OCI-LY3 (cell line): ENCODE results near the gene MBOAT1.

Source experiments
- H2AFZ ChIP-seq: fragments of 200-600, 300-600 bp; shearing (Covaris generic); 2 replicates; pipeline ENCODE4 v1.6.0; 2014; ENCODE audit warnings: antibody characterized with exemption, low read depth, low read length
- H3K27ac ChIP-seq: fragments of 200-600, 300-600 bp; sonication (generic); 2 replicates; pipeline ENCODE4 v1.5.1; 2014; ENCODE audit warnings: mild to moderate bottlenecking, low read length, moderate library complexity, mixed read lengths
- H3K27me3 ChIP-seq: fragments of 200-600, 300-600 bp; sonication (generic); 2 replicates; pipeline ENCODE4 v1.6.1; 2014; ENCODE audit warnings: low read depth, low read length, mixed read lengths
- H3K36me3 ChIP-seq: fragments of 200-600, 300-600 bp; sonication (generic); replicated peaks from 2 replicates; pipeline ENCODE3; 2014; ENCODE audit warnings: low read depth, low read length, mixed read lengths
- H3K4me1 ChIP-seq: fragments of 300-600, 200-600 bp; sonication (generic); 2 replicates; pipeline ENCODE4 v1.6.1; 2014; ENCODE audit warnings: low read length, mixed read lengths
- H3K4me2 ChIP-seq: fragments of 200-600, 300-600 bp; sonication (generic); 2 replicates; pipeline ENCODE4 v1.6.1; 2014; ENCODE audit warnings: low read length, mixed read lengths
- H3K4me3 ChIP-seq: fragments of 300-600, 200-600 bp; sonication (generic); 2 replicates; pipeline ENCODE4 v1.5.1; 2014; ENCODE audit warnings: antibody characterized with exemption, mild to moderate bottlenecking, low read length, moderate library complexity
- H3K79me2 ChIP-seq: fragments of 300-600, 200-600 bp; shearing (Covaris generic); 2 replicates; pipeline ENCODE4 v1.6.1; 2014; ENCODE audit warnings: mild to moderate bottlenecking, low read length, mixed read lengths
- H3K9ac ChIP-seq: fragments of 300-600, 200-600 bp; shearing (Covaris generic); 2 replicates; pipeline ENCODE4 v1.6.0; 2014; ENCODE audit warnings: mild to moderate bottlenecking, low read length, moderate library complexity
- H3K9me3 ChIP-seq: fragments of 200-600, 300-600 bp; shearing (Covaris generic); 2 replicates; pipeline ENCODE4 v1.6.1; 2014; ENCODE audit warnings: low read length, mixed read lengths; ENCODE audit not compliant: insufficient read depth
- H4K20me1 ChIP-seq: fragments of 200-600, 300-600 bp; sonication (generic); 2 replicates; pipeline ENCODE4 v1.6.1; 2016; ENCODE audit warnings: low read length, mixed read lengths; ENCODE audit not compliant: insufficient read depth
- CTCF ChIP-seq: fragments of 200-600, 300-600 bp; sonication (generic); IDR thresholded peaks from 2 replicates; pipeline ENCODE4 v1.5.1; 2014; ENCODE audit warnings: antibody characterized with exemption, low read length, low read depth
- EZH2phosphoT487 ChIP-seq: fragments of 200-600 bp; shearing (Covaris generic); IDR thresholded peaks from 2 replicates; pipeline ENCODE4 v1.6.1; 2018; ENCODE audit warnings: antibody characterized with exemption, mixed run types, low read depth

MBOAT1 gene

GRCh38 chr6:20191992-20192391 lies 20.3 kb downstream of the MBOAT1 start:
- Histone ChIP-seq H3K4me2 (no peak overlapping the region), H3K4me1 (no peaks in the 10 kb centered on the region), H3K4me3 (no peak overlapping the region), H3K9me3 (no peaks in the 10 kb centered on the region), H2AFZ (no peak overlapping the region), H3K36me3 (no peaks in the 10 kb centered on the region), H3K27ac (no peak overlapping the region), H3K27me3 (no peaks in the 10 kb centered on the region), H3K79me2 (no peaks in the 10 kb centered on the region), H3K9ac (no peak overlapping the region), H4K20me1 (no peaks in the 10 kb centered on the region)
- no peak for TF ChIP-seq CTCF
- TF ChIP-seq EZH2phosphoT487 = no peak

GRCh38 chr6:20188630-20189075 lies 23.6 kb downstream of the MBOAT1 start:
- H3K4me2 ChIP-seq = no peak overlapping the region
- H3K4me1 ChIP-seq = no peaks in the 10 kb centered on the region
- H3K79me2 ChIP-seq = no peaks in the 10 kb centered on the region
- no peak overlapping the region for H3K4me3 ChIP-seq
- no peaks in the 10 kb centered on the region for H4K20me1 ChIP-seq
- no peaks in the 10 kb centered on the region for H3K36me3 ChIP-seq
- no peak overlapping the region for H3K9ac ChIP-seq
- H3K27me3 ChIP-seq = no peaks in the 10 kb centered on the region
- no peak overlapping the region for H3K27ac ChIP-seq
- H3K9me3 ChIP-seq = no peaks in the 10 kb centered on the region
- TF ChIP-seq EZH2phosphoT487 (no peak), CTCF (no peak)
- no peak overlapping the region for H2AFZ ChIP-seq

GRCh38 chr6:20186981-20187380 lies 25.3 kb downstream of the MBOAT1 start:
- Histone ChIP-seq H3K4me2 (no peak overlapping the region), H3K4me1 (no peaks in the 10 kb centered on the region), H3K9ac (no peak overlapping the region), H3K4me3 (no peak overlapping the region), H3K27me3 (no peaks in the 10 kb centered on the region), H3K27ac (no peak overlapping the region), H3K79me2 (no peaks in the 10 kb centered on the region), H3K9me3 (no peaks in the 10 kb centered on the region), H4K20me1 (no peaks in the 10 kb centered on the region), H3K36me3 (no peaks in the 10 kb centered on the region), H2AFZ (no peak overlapping the region)
- TF ChIP-seq CTCF (no peak), EZH2phosphoT487 (no peak)

DNA sequence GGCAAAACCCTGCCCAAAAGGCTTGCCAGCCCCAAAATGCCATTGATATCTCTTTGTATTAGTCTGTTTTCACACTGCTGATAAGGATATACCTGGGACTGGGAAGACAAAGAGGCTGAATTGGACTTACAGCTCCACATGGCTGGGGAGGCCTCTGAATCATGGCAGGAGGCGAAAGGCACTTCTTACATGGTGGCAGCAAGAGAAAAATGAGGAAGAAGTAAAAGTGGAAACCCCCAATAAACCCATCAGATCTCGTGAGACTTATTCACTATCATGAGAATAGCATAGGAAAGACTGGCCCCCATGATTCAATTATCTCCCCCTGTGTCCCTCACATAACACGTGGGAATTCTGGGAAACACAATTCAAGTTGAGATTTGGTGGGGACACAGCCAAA lies 28.6 kb downstream of the MBOAT1 start:
- Histone ChIP-seq H3K9ac (no peak overlapping the region), H3K4me1 (no peaks in the 10 kb centered on the region), H3K79me2 (no peaks in the 10 kb centered on the region), H3K27me3 (no peaks in the 10 kb centered on the region), H3K4me2 (no peak overlapping the region), H3K4me3 (no peak overlapping the region), H3K36me3 (no peaks in the 10 kb centered on the region), H4K20me1 (no peaks in the 10 kb centered on the region), H3K9me3 (no peaks in the 10 kb centered on the region), H3K27ac (no peak overlapping the region), H2AFZ (no peak overlapping the region)
- no peak for TF ChIP-seq EZH2phosphoT487
- no peak for TF ChIP-seq CTCF
